ENCODE data around the gene PDX1. TPM values are rescaled to one million over a fixed set of nuclear protein-coding genes. Genes with fewer than 3 reads are reported as not detected.

Gene PDX1
- total RNA-seq, 2 experiments from 2014 or later = not detected

DNA sequence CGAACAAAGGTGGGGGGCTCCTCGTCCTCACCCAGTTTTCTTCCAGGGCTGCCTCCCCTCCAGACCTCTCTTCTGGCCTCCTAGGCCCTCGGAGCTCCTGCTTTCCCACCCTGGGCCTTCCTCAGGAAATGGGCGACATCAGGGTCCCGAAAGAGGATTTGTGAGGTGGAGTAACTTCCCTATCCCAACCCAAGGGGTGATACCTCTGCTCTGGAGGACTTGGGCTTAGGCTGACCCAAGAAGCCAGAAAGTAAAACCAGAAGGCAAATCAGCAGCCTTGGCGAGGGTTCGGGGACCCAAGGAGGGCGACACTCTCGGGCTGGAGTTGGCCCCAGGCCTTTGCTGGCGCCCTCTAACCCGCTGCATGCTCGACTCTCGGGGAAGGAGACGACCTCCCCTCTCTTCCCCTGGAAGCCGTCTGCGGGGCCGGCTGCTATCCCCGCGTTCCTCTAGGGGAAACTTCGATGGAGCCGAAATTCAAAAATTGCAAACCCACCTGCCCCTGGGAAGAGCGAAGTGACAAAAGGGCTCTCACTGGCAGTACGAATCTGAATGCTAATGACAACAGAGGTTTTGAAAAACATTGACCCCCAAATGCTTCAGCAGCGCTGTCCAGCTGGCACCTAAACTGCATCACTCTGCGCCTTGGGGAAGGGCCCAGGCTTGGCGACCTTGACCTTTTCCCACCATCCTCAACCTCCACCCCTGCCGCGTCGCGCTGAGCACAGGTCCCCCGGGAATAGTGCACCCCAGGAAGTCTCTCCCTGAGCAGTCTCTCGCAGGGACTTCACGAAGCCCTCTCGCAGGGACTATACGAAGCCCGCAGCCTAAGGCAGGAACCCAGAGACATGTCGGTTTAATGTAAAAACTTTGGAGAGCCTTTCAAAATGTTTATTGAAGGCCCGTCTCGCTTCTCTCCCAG lies 2.4 kb downstream of the PDX1 start:
- H3K4me3 ChIP-seq (ENCODE audit: low read depth, low read length, poor library complexity, severe bottlenecking) = no peak overlapping the region
- ChIA-PET CTCF (ENCODE audit: unreplicated experiment) (no interaction called here), POLR2A (no interaction called here)
- H3K36me3 ChIP-seq (ENCODE audit: insufficient read depth, low read length) = no peaks in the 10 kb centered on the region
- no peaks in the 10 kb centered on the region for H3K4me1 ChIP-seq (ENCODE audit: insufficient read depth, low read length, poor library complexity, severe bottlenecking)
- H3K4me2 ChIP-seq (ENCODE audit: low read length) = no peak overlapping the region
- DNase-seq (ENCODE audit: low spot score) = no peak
- H3K9me3 ChIP-seq (ENCODE audit: low read length) = no peaks in the 10 kb centered on the region
- no peaks in the 10 kb centered on the region for H3K79me2 ChIP-seq (ENCODE audit: insufficient read depth, low read depth, low read length)
- H3K9me2 ChIP-seq (ENCODE audit: insufficient read depth, low read length) = no peaks in the 10 kb centered on the region
- BruUV-seq (replicated peaks) = no TSS peak
- TF ChIP-seq EZH2phosphoT487 (IDR thresholded peaks at IDR 0.05; ENCODE audit: borderline replicate concordance, low read depth, low read length) = no peak
- TF ChIP-seq, protein P1, sequence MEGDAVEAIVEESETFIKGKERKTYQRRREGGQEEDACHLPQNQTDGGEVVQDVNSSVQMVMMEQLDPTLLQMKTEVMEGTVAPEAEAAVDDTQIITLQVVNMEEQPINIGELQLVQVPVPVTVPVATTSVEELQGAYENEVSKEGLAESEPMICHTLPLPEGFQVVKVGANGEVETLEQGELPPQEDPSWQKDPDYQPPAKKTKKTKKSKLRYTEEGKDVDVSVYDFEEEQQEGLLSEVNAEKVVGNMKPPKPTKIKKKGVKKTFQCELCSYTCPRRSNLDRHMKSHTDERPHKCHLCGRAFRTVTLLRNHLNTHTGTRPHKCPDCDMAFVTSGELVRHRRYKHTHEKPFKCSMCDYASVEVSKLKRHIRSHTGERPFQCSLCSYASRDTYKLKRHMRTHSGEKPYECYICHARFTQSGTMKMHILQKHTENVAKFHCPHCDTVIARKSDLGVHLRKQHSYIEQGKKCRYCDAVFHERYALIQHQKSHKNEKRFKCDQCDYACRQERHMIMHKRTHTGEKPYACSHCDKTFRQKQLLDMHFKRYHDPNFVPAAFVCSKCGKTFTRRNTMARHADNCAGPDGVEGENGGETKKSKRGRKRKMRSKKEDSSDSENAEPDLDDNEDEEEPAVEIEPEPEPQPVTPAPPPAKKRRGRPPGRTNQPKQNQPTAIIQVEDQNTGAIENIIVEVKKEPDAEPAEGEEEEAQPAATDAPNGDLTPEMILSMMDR (conservative IDR thresholded peaks at IDR 0.05; ENCODE audit: low read length) = no peak
- H2AFZ ChIP-seq (ENCODE audit: low read length) = no peak overlapping the region
- intact Hi-C loops (cut with micrococcal nuclease; ENCODE audit: unreplicated experiment) = no loop called here
- H3K27ac ChIP-seq (ENCODE audit: low read depth, low read length, poor library complexity, severe bottlenecking) = no peak overlapping the region
- H4K20me1 ChIP-seq (ENCODE audit: insufficient read depth, low read length) = no peaks in the 10 kb centered on the region

DNA sequence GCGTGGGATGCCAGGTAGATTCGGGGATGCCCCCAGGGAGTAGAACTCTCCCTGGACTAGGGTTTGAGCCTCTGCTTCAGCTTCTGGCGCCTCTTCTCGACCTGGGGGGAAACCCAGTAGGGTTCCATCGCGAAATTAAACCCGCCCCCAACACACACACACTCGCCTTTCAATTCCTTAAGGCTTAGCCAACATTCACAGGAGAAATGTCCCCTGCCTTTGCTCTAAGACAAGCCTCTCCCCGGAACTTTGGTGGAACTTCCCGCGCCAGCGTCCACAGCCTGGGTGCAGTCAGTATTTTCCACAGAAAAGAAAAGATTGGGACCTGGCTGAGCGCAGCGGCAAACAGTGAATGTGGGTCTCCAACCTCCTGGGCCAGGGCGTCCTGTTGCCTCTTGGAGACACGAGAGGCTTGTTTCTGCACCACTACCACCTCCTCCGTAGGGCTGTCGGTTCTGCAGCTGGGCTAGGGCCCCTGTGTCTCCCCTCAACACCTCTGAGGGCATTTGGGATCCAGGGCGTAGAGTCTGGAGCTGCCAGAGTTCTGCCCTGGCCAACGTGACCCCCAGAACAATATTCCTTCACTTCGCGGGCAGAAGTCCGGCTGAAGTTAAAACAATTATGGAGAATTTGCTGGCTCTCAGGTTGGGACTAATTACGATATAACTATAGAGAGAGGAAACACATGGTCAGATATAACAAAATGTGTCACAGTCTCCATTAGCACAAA lies 3.2 kb downstream of the PDX1 start:
- no peak for DNase-seq (ENCODE audit: low spot score)
- Histone ChIP-seq H3K4me1 (ENCODE audit: insufficient read depth, low read length, poor library complexity, severe bottlenecking) (no peaks in the 10 kb centered on the region), H3K4me2 (ENCODE audit: low read length) (no peak overlapping the region), H2AFZ (ENCODE audit: low read length) (no peak overlapping the region), H3K4me3 (ENCODE audit: low read depth, low read length, poor library complexity, severe bottlenecking) (no peak overlapping the region), H3K27ac (ENCODE audit: low read depth, low read length, poor library complexity, severe bottlenecking) (no peak overlapping the region), H3K79me2 (ENCODE audit: insufficient read depth, low read depth, low read length) (no peaks in the 10 kb centered on the region), H3K36me3 (ENCODE audit: insufficient read depth, low read length) (no peaks in the 10 kb centered on the region), H4K20me1 (ENCODE audit: insufficient read depth, low read length) (no peaks in the 10 kb centered on the region), H3K9me2 (ENCODE audit: insufficient read depth, low read length) (no peaks in the 10 kb centered on the region), H3K9me3 (ENCODE audit: low read length) (no peaks in the 10 kb centered on the region)
- ChIA-PET CTCF (ENCODE audit: unreplicated experiment) (no interaction called here), POLR2A (no interaction called here)
- intact Hi-C loops (cut with micrococcal nuclease; ENCODE audit: unreplicated experiment) = no loop called here
- TF ChIP-seq, protein P1 (conservative IDR thresholded peaks at IDR 0.05; ENCODE audit: low read length) = no peak
- TF ChIP-seq EZH2phosphoT487 (IDR thresholded peaks at IDR 0.05; ENCODE audit: borderline replicate concordance, low read depth, low read length) = no peak
- no TSS peak for BruUV-seq (replicated peaks)
